ENCODE results near the gene LRRC4C. TPM values are rescaled to one million over a fixed set of nuclear protein-coding genes. Genes with fewer than 3 reads are reported as not detected.
"Not testable (repeated sequence)": the region's sequence is repeated elsewhere in the genome, so short reads cannot be mapped to it uniquely, and the experiment has no call there.

Gene LRRC4C
- total RNA-seq, 1 donor from 2014 or later: 0.64 TPM

- Mint-ChIP-seq H3K27ac (ENCODE audit: unreplicated experiment) (no peak overlapping the region), H3K9me3 (ENCODE audit: unreplicated experiment) (no peaks in the 10 kb centered on the region), H3K4me1 (ENCODE audit: low read depth, unreplicated experiment) (no peaks in the 10 kb centered on the region), H3K4me3 (ENCODE audit: unreplicated experiment) (no peak overlapping the region), H3K36me3 (ENCODE audit: unreplicated experiment) (peaks cover 3% of the 10 kb centered on the region), H3K27me3 (ENCODE audit: unreplicated experiment) (no peaks in the 10 kb centered on the region)
- no peak for TF ChIP-seq CTCF (IDR thresholded peaks at IDR 0.05; ENCODE audit: partially characterized antibody, unreplicated experiment)
- DNase-seq: no peak
These were observed 1291.0 kb downstream of the LRRC4C start for GRCh38 chr11:40168414-40168813.

- H3K36me3 Mint-ChIP-seq (ENCODE audit: unreplicated experiment); H3K27ac Mint-ChIP-seq (ENCODE audit: unreplicated experiment); H3K27me3 Mint-ChIP-seq (ENCODE audit: unreplicated experiment); H3K9me3 Mint-ChIP-seq (ENCODE audit: unreplicated experiment); H3K4me3 Mint-ChIP-seq (ENCODE audit: unreplicated experiment); H3K4me1 Mint-ChIP-seq (ENCODE audit: low read depth, unreplicated experiment); DNase-seq: not testable (repeated sequence)
These were observed 1291.6 kb downstream of the LRRC4C start for GRCh38 chr11:40167805-40168204.

- Mint-ChIP-seq H3K27ac (ENCODE audit: unreplicated experiment) (no peak overlapping the region), H3K27me3 (ENCODE audit: unreplicated experiment) (no peaks in the 10 kb centered on the region), H3K9me3 (ENCODE audit: unreplicated experiment) (no peaks in the 10 kb centered on the region), H3K4me1 (ENCODE audit: low read depth, unreplicated experiment) (no peaks in the 10 kb centered on the region), H3K36me3 (ENCODE audit: unreplicated experiment) (peaks cover 3% of the 10 kb centered on the region), H3K4me3 (ENCODE audit: unreplicated experiment) (no peak overlapping the region)
- DNase-seq: no peak
- TF ChIP-seq CTCF (IDR thresholded peaks at IDR 0.05; ENCODE audit: partially characterized antibody, unreplicated experiment): no peak
These were observed 1292.6 kb downstream of the LRRC4C start for GRCh38 chr11:40166892-40167291.

GRCh38 chr11:40162901-40163883 lies 1296.3 kb downstream of the LRRC4C start:
- Mint-ChIP-seq H3K4me1 (ENCODE audit: low read depth, unreplicated experiment) (no peaks in the 10 kb centered on the region), H3K9me3 (ENCODE audit: unreplicated experiment) (no peaks in the 10 kb centered on the region), H3K36me3 (ENCODE audit: unreplicated experiment) (peaks cover 3% of the 10 kb centered on the region), H3K27me3 (ENCODE audit: unreplicated experiment) (no peaks in the 10 kb centered on the region), H3K4me3 (ENCODE audit: unreplicated experiment) (no peak overlapping the region), H3K27ac (ENCODE audit: unreplicated experiment) (no peak overlapping the region)
- DNase-seq: no peak
- no peak for TF ChIP-seq CTCF (IDR thresholded peaks at IDR 0.05; ENCODE audit: partially characterized antibody, unreplicated experiment)

- Mint-ChIP-seq H3K4me1 (ENCODE audit: low read depth, unreplicated experiment) (no peaks in the 10 kb centered on the region), H3K27ac (ENCODE audit: unreplicated experiment) (no peak overlapping the region), H3K36me3 (ENCODE audit: unreplicated experiment) (peaks cover 3% of the 10 kb centered on the region), H3K27me3 (ENCODE audit: unreplicated experiment) (no peaks in the 10 kb centered on the region), H3K4me3 (ENCODE audit: unreplicated experiment) (no peak overlapping the region), H3K9me3 (ENCODE audit: unreplicated experiment) (peaks cover 3% of the 10 kb centered on the region)
- no peak for DNase-seq
- no peak for TF ChIP-seq CTCF (IDR thresholded peaks at IDR 0.05; ENCODE audit: partially characterized antibody, unreplicated experiment)
These were observed 1297.5 kb downstream of the LRRC4C start for GRCh38 chr11:40161854-40162410.
